ENCODE results near the gene TUSC2.

- TF ChIP-seq CTCF (IDR thresholded peaks at IDR 0.05 in 8 of 11, conservative IDR thresholded peaks at IDR 0.05 in 3 of 11) (no peak), POLR2AphosphoS5 (IDR thresholded peaks at IDR 0.05) (peak; percentile 42 to 79 (median 58)), POLR2A (IDR thresholded peaks at IDR 0.05) (no peak)
Measured at GRCh38 chr3:50353245-50354004, 25.4 kb upstream of the TUSC2 start.
